A673 (cell line): Measurements from ENCODE around the gene CX3CL1.

Source experiments
- CTCF ChIP-seq: fragments of 300-800, 200-600 bp; sonication (generic); conservative IDR thresholded peaks from 2 replicates; pipeline ENCODE4 v1.5.1; 2017; ENCODE audit warnings: low read depth, mild to moderate bottlenecking, antibody characterized with exemption, low read length, moderate library complexity, mixed read lengths
- EZH2 ChIP-seq: fragments of 200-600 bp; sonication (generic); IDR thresholded peaks from 2 replicates; pipeline ENCODE4 v1.6.1; 2017; ENCODE audit warnings: borderline replicate concordance, low read depth, mild to moderate bottlenecking, mixed read lengths, antibody characterized with exemption, low read length; ENCODE audit not compliant: poor library complexity, severe bottlenecking

DNA sequence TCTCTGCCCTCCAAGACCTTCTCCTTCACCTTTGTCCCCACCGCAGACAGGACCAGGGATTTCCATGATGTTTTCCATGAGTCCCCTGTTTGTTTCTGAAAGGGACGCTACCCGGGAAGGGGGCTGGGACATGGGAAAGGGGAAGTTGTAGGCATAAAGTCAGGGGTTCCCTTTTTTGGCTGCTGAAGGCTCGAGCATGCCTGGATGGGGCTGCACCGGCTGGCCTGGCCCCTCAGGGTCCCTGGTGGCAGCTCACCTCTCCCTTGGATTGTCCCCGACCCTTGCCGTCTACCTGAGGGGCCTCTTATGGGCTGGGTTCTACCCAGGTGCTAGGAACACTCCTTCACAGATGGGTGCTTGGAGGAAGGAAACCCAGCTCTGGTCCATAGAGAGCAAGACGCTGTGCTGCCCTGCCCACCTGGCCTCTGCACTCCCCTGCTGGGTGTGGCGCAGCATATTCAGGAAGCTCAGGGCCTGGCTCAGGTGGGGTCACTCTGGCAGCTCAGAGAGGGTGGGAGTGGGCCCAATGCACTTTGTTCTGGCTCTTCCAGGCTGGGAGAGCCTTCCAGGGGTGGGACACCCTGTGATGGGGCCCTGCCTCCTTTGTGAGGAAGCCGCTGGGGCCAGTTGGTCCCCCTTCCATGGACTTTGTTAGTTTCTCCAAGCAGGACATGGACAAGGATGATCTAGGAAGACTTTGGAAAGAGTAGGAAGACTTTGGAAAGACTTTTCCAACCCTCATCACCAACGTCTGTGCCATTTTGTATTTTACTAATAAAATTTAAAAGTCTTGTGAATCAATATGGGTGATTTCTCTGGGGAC is 12.2 kb downstream of the CX3CL1 start:
- TF ChIP-seq CTCF (no peak), EZH2 (no peak)
